Cardiac atrium fibroblast (primary cell): ENCODE measurements around the gene GRK4. TPM values are rescaled to one million over a fixed set of nuclear protein-coding genes. Genes with fewer than 3 reads are reported as not detected.

Experiments used
- total RNA-seq: library from RNA; depleted of rRNA; stranded (reverse); fragments of >200 nt; gene quantifications from 2 replicates; pipeline ENCODE4 v1.2.3, GENCODE V29; 2015

GRK4 gene
- total RNA-seq: 3.6 and 4.7 TPM in 2 replicates

DNA sequence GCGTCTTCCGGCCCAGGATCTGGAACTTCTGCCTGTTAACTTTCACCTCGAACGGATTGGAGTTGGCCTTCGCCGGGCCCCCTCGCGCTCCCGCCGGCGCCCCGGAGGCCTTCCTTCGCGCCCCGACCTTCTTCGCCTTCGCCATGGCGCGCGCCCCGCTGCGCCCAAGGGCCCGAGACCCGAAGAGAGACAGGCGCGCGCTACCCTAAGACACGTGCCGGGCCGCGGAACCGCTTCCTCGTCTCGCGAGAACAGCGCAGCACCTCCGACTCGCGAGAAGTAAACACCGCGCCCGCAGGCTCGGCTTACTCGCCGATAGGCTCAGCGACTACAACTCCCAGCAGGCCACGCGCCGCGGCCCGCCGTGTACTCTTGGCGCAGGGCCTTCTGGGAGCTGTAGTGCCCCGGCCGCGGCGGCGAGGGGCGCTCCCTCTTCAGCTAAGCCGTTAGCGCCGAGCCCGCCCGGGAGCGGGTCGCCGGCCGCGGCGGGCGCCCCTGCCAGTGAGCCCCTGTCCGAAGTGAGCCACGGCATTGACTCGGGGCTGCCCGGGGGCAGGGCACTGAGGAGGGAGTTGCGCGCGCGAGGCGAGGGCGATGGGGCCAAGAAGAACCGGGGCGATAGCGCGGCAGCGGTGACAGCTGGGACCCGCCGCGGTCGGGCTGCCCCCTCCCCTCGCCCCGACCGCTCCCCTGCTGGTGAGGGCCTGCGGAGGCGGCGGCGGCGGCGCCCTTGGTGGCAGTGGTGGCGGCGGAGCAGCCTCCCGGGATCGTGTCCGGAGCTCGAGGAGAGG lies at the start of gene GRK4, which contains the start of gene NOP14:
GRK4 (plus strand) TSS at position 397 of the 791 bp plus-strand sequence. CDS start 500 bp downstream, outside the sequence.
NOP14 (minus strand) TSS at position 232 of the 791 bp plus-strand sequence; CDS start at position 145, 87 bp downstream.

DNA sequence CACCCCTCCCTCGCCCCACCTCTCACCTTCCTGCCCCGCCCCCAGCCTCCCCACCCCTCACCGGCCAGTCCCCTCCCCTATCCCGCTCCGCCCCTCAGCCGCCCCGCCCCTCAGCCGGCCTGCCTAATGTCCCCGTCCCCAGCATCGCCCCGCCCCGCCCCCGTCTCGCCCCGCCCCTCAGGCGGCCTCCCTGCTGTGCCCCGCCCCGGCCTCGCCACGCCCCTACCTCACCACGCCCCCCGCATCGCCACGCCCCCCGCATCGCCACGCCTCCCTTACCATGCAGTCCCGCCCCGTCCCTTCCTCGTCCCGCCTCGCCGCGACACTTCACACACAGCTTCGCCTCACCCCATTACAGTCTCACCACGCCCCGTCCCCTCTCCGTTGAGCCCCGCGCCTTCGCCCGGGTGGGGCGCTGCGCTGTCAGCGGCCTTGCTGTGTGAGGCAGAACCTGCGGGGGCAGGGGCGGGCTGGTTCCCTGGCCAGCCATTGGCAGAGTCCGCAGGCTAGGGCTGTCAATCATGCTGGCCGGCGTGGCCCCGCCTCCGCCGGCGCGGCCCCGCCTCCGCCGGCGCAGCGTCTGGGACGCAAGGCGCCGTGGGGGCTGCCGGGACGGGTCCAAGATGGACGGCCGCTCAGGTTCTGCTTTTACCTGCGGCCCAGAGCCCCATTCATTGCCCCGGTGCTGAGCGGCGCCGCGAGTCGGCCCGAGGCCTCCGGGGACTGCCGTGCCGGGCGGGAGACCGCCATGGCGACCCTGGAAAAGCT lies 110.9 kb downstream of the GRK4 start, which contains the start of the genes HTT and HTT-AS:
HTT (plus strand) TSS at position 604 of the 768 bp plus-strand sequence; CDS start at position 749, 145 bp downstream.
HTT-AS (minus strand) TSS at position 461 of the 768 bp plus-strand sequence.

Other genes with a start within 250 kb of the GRK4 start
- 51.7 and 53.8 TPM in 2 replicates for gene TNIP2, start 207.2 kb upstream of the GRK4 start, total RNA-seq
- 35.6 and 59.6 TPM in 2 replicates for gene SH3BP2, start 170.5 kb upstream of the GRK4 start, total RNA-seq
- gene ADD1, start 119.7 kb upstream of the GRK4 start, total RNA-seq: 135 and 154 TPM in 2 replicates
- 21.2 and 23.5 TPM in 2 replicates for gene NOP14, start 165 bp upstream of the GRK4 start, total RNA-seq
- not detected in 2 replicates for gene HTT-AS, start 111.0 kb downstream of the GRK4 start, total RNA-seq
- 11.0 and 32.7 TPM in 2 replicates for gene HTT, start 111.1 kb downstream of the GRK4 start, total RNA-seq